ENCODE measurements around the gene ANKRD23. TPM values are rescaled to one million over a fixed set of nuclear protein-coding genes. Genes with fewer than 3 reads are reported as not detected.

Gene ANKRD23
- total and polyA plus RNA-seq, 2 of the 13 experiments (the other 11 are each of a cell fraction or from before 2014, with no cell fraction given), result 1.5 to 1.6 TPM

- TF ChIP-seq GRHL1 (CRISPR knock-in tag; conservative IDR thresholded peaks at IDR 0.05), result no peak
- TF ChIP-seq POLR2A (IDR thresholded peaks at IDR 0.05; ENCODE audit: insufficient read depth in 1 of 2, low read depth in 2 of 2, low read length in 2 of 2), result 0 out of 4 replicates have a peak, but pooled peaks of 1 of the 2 experiments have one; percentile 47
- no peak; the same call in 1 of the 2 replicates for TF ChIP-seq ZNF138 (CRISPR knock-in tag; IDR thresholded peaks at IDR 0.05; ENCODE audit: low read depth)
- TF ChIP-seq ZMAT3 (CRISPR knock-in tag; conservative IDR thresholded peaks at IDR 0.05), result 0 out of 2 replicates have a peak, but pooled peaks have one; percentile 19
- TF ChIP-seq FLYWCH1 (CRISPR knock-in tag; IDR thresholded peaks at IDR 0.05), result no peak
- peak; percentile 79; the same call in 1 of the 2 replicates for TF ChIP-seq MTA1 (CRISPR knock-in tag; IDR thresholded peaks at IDR 0.05; ENCODE audit: borderline replicate concordance)
- no peak for TF ChIP-seq ZFP36L1 (CRISPR knock-in tag; IDR thresholded peaks at IDR 0.05)
- no peak for TF ChIP-seq NFYC (CRISPR knock-in tag; IDR thresholded peaks at IDR 0.05)
- TF ChIP-seq ZBTB46 (CRISPR knock-in tag; IDR thresholded peaks at IDR 0.05; ENCODE audit: borderline replicate concordance), result no peak
- TF ChIP-seq SNRNP70 (IDR thresholded peaks at IDR 0.05; ENCODE audit: low read depth, low read length), result no peak
- peak; percentile 57; the same call in 1 of the 2 replicates for TF ChIP-seq ATF5 (CRISPR knock-in tag; IDR thresholded peaks at IDR 0.05; ENCODE audit: low read depth)
- TF ChIP-seq EZH2 (conservative IDR thresholded peaks at IDR 0.05; ENCODE audit: low read depth, low read length), result no peak
- TF ChIP-seq GMEB1 (CRISPR knock-in tag; IDR thresholded peaks at IDR 0.05; ENCODE audit: borderline replicate concordance), result peak; percentile 4; the same call in 1 of the 2 replicates
- TF ChIP-seq ZNF704 (CRISPR knock-in tag; IDR thresholded peaks at IDR 0.05; ENCODE audit: borderline replicate concordance), result peak; percentile 90
- no peak for TF ChIP-seq TOE1 (CRISPR knock-in tag; IDR thresholded peaks at IDR 0.05)
- peak; percentile 39 for TF ChIP-seq MXD4 (CRISPR knock-in tag; IDR thresholded peaks at IDR 0.05)
- TF ChIP-seq BHLHE40 (IDR thresholded peaks at IDR 0.05; ENCODE audit: low read length), result peak; percentile 11; the same call in 1 of the 2 replicates
- no peak for TF ChIP-seq ZNF720 (CRISPR knock-in tag; IDR thresholded peaks at IDR 0.05)
- no peak for TF ChIP-seq FOXA1 (IDR thresholded peaks at IDR 0.05)
- TF ChIP-seq FOXA1 (CRISPR knock-in tag; IDR thresholded peaks at IDR 0.05), result no peak
- TF ChIP-seq ZNF101 (CRISPR knock-in tag; IDR thresholded peaks at IDR 0.05; ENCODE audit: borderline replicate concordance, low read depth), result no peak; the same call in 1 of the 2 replicates
- no peak for TF ChIP-seq CHCHD3 (CRISPR knock-in tag; IDR thresholded peaks at IDR 0.05)
- peak; percentile 47; the same call in 1 of the 2 replicates for TF ChIP-seq RNF2 (conservative IDR thresholded peaks at IDR 0.05; ENCODE audit: low read depth)
Observed at GRCh38 chr2:96815326-96816126, 28.3 kb downstream of the ANKRD23 start (continued).

All from HepG2 (cell line).